ENCODE data around the gene ROBO1. TPM values are rescaled to one million over a fixed set of nuclear protein-coding genes. Genes with fewer than 3 reads are reported as not detected.
A peak's percentile ranks its signal among the peaks of the same experiment; 100 is the strongest.

The ROBO1 gene
- total and polyA plus RNA-seq, 2 experiments from 2014 or later, result 29.3 to 171 TPM

GRCh38 chr3:79005084-79005483 is 762.7 kb downstream of the ROBO1 start:
- no peak for TF ChIP-seq CTCF (IDR thresholded peaks at IDR 0.05; ENCODE audit: low read depth, low read length)
- Histone ChIP-seq H3K4me3 (no peak overlapping the region), H3K27me3 (no peaks in the 10 kb centered on the region), H3K9me3 (ENCODE audit: low read depth) (no peaks in the 10 kb centered on the region), H3K27ac (no peak overlapping the region), H3K4me1 (ENCODE audit: low read depth) (peaks cover 3% of the 10 kb centered on the region), H3K36me3 (no peaks in the 10 kb centered on the region)
- DNase-seq (ENCODE audit: low read depth in 1 of 2, low spot score in 1 of 2), result no peak

DNA sequence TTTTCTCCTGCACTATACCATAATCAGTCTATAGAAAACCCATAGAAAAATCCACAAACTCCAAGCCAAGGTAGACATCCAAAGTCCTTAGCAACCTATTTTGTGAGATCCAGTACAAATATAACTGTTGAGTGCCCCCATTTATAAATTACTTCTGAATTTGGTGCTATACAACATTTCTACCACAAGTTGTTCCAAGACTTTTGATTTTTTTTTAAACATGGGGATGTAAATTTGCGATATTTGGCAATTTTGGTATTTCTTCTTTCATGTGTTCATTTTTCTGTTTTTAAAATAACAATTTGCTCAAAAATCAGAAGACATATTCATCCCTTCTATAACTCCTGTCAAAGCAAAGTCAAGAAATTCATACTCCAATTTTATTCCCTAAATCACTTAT is 763.8 kb downstream of the ROBO1 start:
- no peak for DNase-seq (ENCODE audit: low read depth in 1 of 2, low spot score in 1 of 2)

GRCh38 chr3:79002465-79003372 is 765.1 kb downstream of the ROBO1 start:
- H3K4me3 ChIP-seq, result no peak overlapping the region
- H3K27ac ChIP-seq, result no peak overlapping the region

More for the DNA sequence above, 763.8 kb downstream of the ROBO1 start:
- Histone ChIP-seq H3K9me3 (ENCODE audit: low read depth) (no peaks in the 10 kb centered on the region), H3K36me3 (no peaks in the 10 kb centered on the region), H3K4me3 (no peak overlapping the region), H3K27me3 (no peaks in the 10 kb centered on the region), H3K4me1 (ENCODE audit: low read depth) (no peaks in the 10 kb centered on the region), H3K27ac (no peak overlapping the region)
- TF ChIP-seq CTCF (IDR thresholded peaks at IDR 0.05; ENCODE audit: low read depth, low read length), result no peak

GRCh38 chr3:79001255-79001654 is 766.5 kb downstream of the ROBO1 start:
- Histone ChIP-seq H3K4me3 (no peak overlapping the region), H3K27me3 (no peaks in the 10 kb centered on the region), H3K36me3 (no peaks in the 10 kb centered on the region), H3K9me3 (ENCODE audit: low read depth) (no peaks in the 10 kb centered on the region), H3K4me1 (ENCODE audit: low read depth) (no peaks in the 10 kb centered on the region), H3K27ac (no peak overlapping the region)
- no peak for DNase-seq (ENCODE audit: low read depth in 1 of 2, low spot score in 1 of 2)
- TF ChIP-seq CTCF (IDR thresholded peaks at IDR 0.05; ENCODE audit: low read depth, low read length), result no peak

More at GRCh38 chr3:79002465-79003372, 765.1 kb downstream of the ROBO1 start:
- TF ChIP-seq CTCF (IDR thresholded peaks at IDR 0.05; ENCODE audit: low read depth, low read length), result no peak
- Histone ChIP-seq H3K36me3 (no peaks in the 10 kb centered on the region), H3K9me3 (ENCODE audit: low read depth) (no peaks in the 10 kb centered on the region), H3K27me3 (no peaks in the 10 kb centered on the region), H3K4me1 (ENCODE audit: low read depth) (no peaks in the 10 kb centered on the region)
- peak in 1 of 2 donors; percentile 34 for DNase-seq (ENCODE audit: low read depth in 1 of 2, low spot score in 1 of 2)

- Histone ChIP-seq H3K36me3 (no peaks in the 10 kb centered on the region), H3K4me3 (no peak overlapping the region), H3K4me1 (ENCODE audit: low read depth) (no peaks in the 10 kb centered on the region), H3K27ac (no peak overlapping the region), H3K9me3 (ENCODE audit: low read depth) (no peaks in the 10 kb centered on the region), H3K27me3 (no peaks in the 10 kb centered on the region)
- TF ChIP-seq CTCF (IDR thresholded peaks at IDR 0.05; ENCODE audit: low read depth, low read length), result no peak
- no peak for DNase-seq (ENCODE audit: low read depth in 1 of 2, low spot score in 1 of 2)
Observed at GRCh38 chr3:78999139-78999538, 768.7 kb downstream of the ROBO1 start.

Data from cardiac muscle cell (in vitro differentiated cells and primary cell).